SK-N-SH (cell line): ENCODE results near the gene TJP3. TPM values are rescaled to one million over a fixed set of nuclear protein-coding genes. Genes with fewer than 3 reads are reported as not detected.

Experiments used
- CTCF ChIA-PET: fragments of 300-600, 350-600 bp; formaldehyde crosslinking; extraction: SDS; loops from one replicate; lab custom pipeline; 2021; lab: Yijun Ruan, JAX
- POLR2A ChIA-PET: fragments of 350-600 bp; sonication (Branson Sonifier 250); formaldehyde crosslinking; extraction: SDS; loops from one replicate; lab custom pipeline; 2020; ENCODE audit warnings: antibody characterized with exemption, inconsistent platforms; lab: Yijun Ruan, JAX
- DNase-seq: peaks from one replicate; pipeline ENCODE4 v3.0.0; 2012
- H2AFZ ChIP-seq: fragments of 200-600 bp; sonication (generic); 2 replicates; pipeline ENCODE4 v1.8.1; 2016; ENCODE audit warnings: antibody characterized with exemption, mild to moderate bottlenecking, low read depth
- H3F3A ChIP-seq: fragments of 200-600 bp; sonication (generic); replicated peaks from 2 replicates; pipeline ENCODE3; 2016; ENCODE audit warnings: antibody characterized with exemption, mild to moderate bottlenecking; ENCODE audit not compliant: insufficient read depth
- H3K27ac ChIP-seq, 2 experiments: fragments of 200-500 bp in 1 of 2; fragments of 200-600 bp in 1 of 2; sonication (Bioruptor generic) in 1 of 2; sonication (generic), shearing (Covaris generic) in 1 of 2; 2 replicates each; pipeline versions ENCODE4 v1.5.1 to v1.6.1; 2014 to 2016; ENCODE audit warnings: low read depth in 2 of 2, inconsistent platforms in 1 of 2, low read length in 1 of 2, mild to moderate bottlenecking in 1 of 2, mixed read lengths in 1 of 2
- H3K27me3 ChIP-seq: fragments of 200-600 bp; sonication (generic), shearing (Covaris generic); 2 replicates; pipeline ENCODE4 v1.6.1; 2016; ENCODE audit warnings: mixed run types; ENCODE audit not compliant: insufficient read depth
- H3K36me3 ChIP-seq, 2 experiments: fragments of 200-500 bp in 1 of 2; fragments of 200-600 bp in 1 of 2; sonication (Bioruptor generic) in 1 of 2; sonication (generic) in 1 of 2; replicated peaks in 1 of 2; 2 replicates each; pipeline versions ENCODE3 to v1.5.1; 2014 to 2016; ENCODE audit warnings: low read length in 1 of 2, mild to moderate bottlenecking in 1 of 2; ENCODE audit not compliant: insufficient read depth in 2 of 2, control insufficient read depth in 1 of 2
- H3K4me1 ChIP-seq, 2 experiments: fragments of 200-500 bp in 1 of 2; fragments of 200-600 bp in 1 of 2; sonication (Bioruptor generic) in 1 of 2; sonication (generic), shearing (Covaris generic) in 1 of 2; 2 replicates each; pipeline versions ENCODE4 v1.5.1 to v1.6.1; 2014 to 2016; ENCODE audit warnings: low read depth in 1 of 2, low read length in 1 of 2, mixed run types in 1 of 2; ENCODE audit not compliant: insufficient read depth in 2 of 2, control insufficient read depth in 1 of 2
- H3K4me2 ChIP-seq: fragments of 200-600 bp; sonication (generic), shearing (Covaris generic); 2 replicates; pipeline ENCODE4 v1.6.1; 2017; ENCODE audit warnings: mixed run types
- H3K4me3 ChIP-seq, 2 experiments: fragments of 200-500 bp in 1 of 2; fragments of 200-600 bp in 1 of 2; sonication (Bioruptor generic) in 1 of 2; sonication (generic), shearing (Covaris generic) in 1 of 2; 2 replicates each; pipeline versions ENCODE4 v1.5.1 to v1.8.1; 2014 to 2016; ENCODE audit warnings: low read depth in 2 of 2, inconsistent platforms in 1 of 2, low read length in 1 of 2, mild to moderate bottlenecking in 1 of 2, mixed read lengths in 1 of 2, moderate library complexity in 1 of 2
- H3K79me2 ChIP-seq: fragments of 200-600 bp; sonication (generic); 2 replicates; pipeline ENCODE4 v1.8.1; 2017; ENCODE audit warnings: mild to moderate bottlenecking; ENCODE audit not compliant: insufficient read depth
- H3K9ac ChIP-seq: fragments of 200-600 bp; sonication (generic); 2 replicates; pipeline ENCODE4 v1.6.1; 2017; ENCODE audit warnings: mixed run types
- H3K9me2 ChIP-seq: fragments of 200-600 bp; sonication (generic); 2 replicates; pipeline ENCODE4 v1.6.1; 2017; ENCODE audit warnings: mixed run types
- H3K9me3 ChIP-seq: fragments of 200-600 bp; sonication (generic); 2 replicates; pipeline ENCODE4 v1.6.1; 2017; ENCODE audit warnings: mixed run types, mild to moderate bottlenecking, moderate library complexity
- H4K20me1 ChIP-seq: fragments of 200-600 bp; sonication (generic); 2 replicates; pipeline ENCODE4 v1.6.1; 2017; ENCODE audit warnings: mild to moderate bottlenecking, mixed run types; ENCODE audit not compliant: insufficient read depth
- CHD2 ChIP-seq: fragments of 150-350 bp; IDR thresholded peaks from 2 replicates; pipeline ENCODE4 v1.6.1; 2018; ENCODE audit warnings: low read length; ENCODE audit not compliant: partially characterized antibody
- CTCF ChIP-seq: fragments of 200-600 bp; sonication (generic); IDR thresholded peaks from 2 replicates; pipeline ENCODE4 v1.6.1; 2017; ENCODE audit warnings: antibody characterized with exemption, mild to moderate bottlenecking, moderate library complexity
- ELF1 ChIP-seq: IDR thresholded peaks from 2 replicates; pipeline ENCODE4 v1.4.0; 2012
- EZH2phosphoT487 ChIP-seq: fragments of 200-600 bp; sonication (generic); IDR thresholded peaks from 2 replicates; pipeline ENCODE4 v1.6.1; 2017; ENCODE audit warnings: low read depth, mixed run types, mild to moderate bottlenecking, antibody characterized with exemption, moderate library complexity, borderline replicate concordance
- FOXJ3 ChIP-seq: sonication (generic); formaldehyde crosslinking; IDR thresholded peaks from 2 replicates; pipeline ENCODE4 v1.5.1; 2020; ENCODE audit warnings: mild to moderate bottlenecking, missing genetic modification reagents
- FOXM1 ChIP-seq: IDR thresholded peaks from 2 replicates; pipeline ENCODE4 v1.4.0; 2012; ENCODE audit warnings: low read depth, mild to moderate bottlenecking
- GABPA ChIP-seq: IDR thresholded peaks from 2 replicates; pipeline ENCODE4 v1.4.0; 2012; ENCODE audit warnings: low read depth, mild to moderate bottlenecking
- GATA2 ChIP-seq: sonication (generic); formaldehyde crosslinking; IDR thresholded peaks from 2 replicates; pipeline ENCODE4 v1.5.0; 2020; ENCODE audit warnings: mild to moderate bottlenecking, missing genetic modification reagents
- JUND ChIP-seq: IDR thresholded peaks from 2 replicates; pipeline ENCODE4 v1.4.0; 2012
- MEF2A ChIP-seq: IDR thresholded peaks from 2 replicates; pipeline ENCODE4 v1.4.0; 2012; ENCODE audit warnings: low read depth, borderline replicate concordance
- MXI1 ChIP-seq: IDR thresholded peaks from 2 replicates; pipeline ENCODE4 v1.6.1; 2012; ENCODE audit warnings: mild to moderate bottlenecking, low read depth, low read length, improper control_type of control experiment
- NRF1 ChIP-seq: IDR thresholded peaks from 2 replicates; pipeline ENCODE4 v1.6.1; 2012; ENCODE audit warnings: low read depth, mild to moderate bottlenecking, low read length
- PBX3 ChIP-seq: IDR thresholded peaks from 2 replicates; pipeline ENCODE4; 2012
- RAD21 ChIP-seq: IDR thresholded peaks from 2 replicates; pipeline ENCODE4 v1.6.1; 2012; ENCODE audit warnings: mild to moderate bottlenecking, low read length
- SMC3 ChIP-seq: IDR thresholded peaks from 2 replicates; pipeline ENCODE4 v1.6.1; 2012; ENCODE audit warnings: low read depth, low read length, improper control_type of control experiment
- YY1 ChIP-seq: IDR thresholded peaks from 2 replicates; pipeline ENCODE4 v1.4.0; 2012; ENCODE audit warnings: low read depth, mild to moderate bottlenecking
- whole genome bisulfite sequencing: methylation state at CpG from one replicate; pipeline ENCODE4 v1.1.6; 2017; ENCODE audit warnings: low lambda C conversion rate; 5-methylcytosine and 5-hydroxymethylcytosine counted together
- polyA plus RNA-seq, 3 experiments: library from polyadenylated mRNA; depleted of rRNA; stranded (reverse); fragments of >200 nt; gene quantifications; 2 replicates each; pipeline ENCODE4 v1.2.3, GENCODE V29; 2012

Gene TJP3
- polyA plus RNA-seq, 1 of the 3 experiments (the other 2 are of a cell fraction) = 0.36 TPM

GRCh38 chr19:3699741-3700241 lies 8.4 kb upstream of the TJP3 start:
- DNase-seq = peak; percentile 75
- Histone ChIP-seq H3K36me3 (no peaks in the 10 kb centered on the region), H3K79me2 (peaks cover 45% of the 10 kb centered on the region), H4K20me1 (peaks cover 38% of the 10 kb centered on the region), H3K9ac (peak overlapping the region; percentile 72), H3K9me2 (no peaks in the 10 kb centered on the region), H3K4me3 (peak overlapping the region; percentile 83 to 88), H3F3A (peaks cover 6% of the 10 kb centered on the region), H3K4me2 (peak overlapping the region; percentile 100), H3K4me1 (peaks cover 0 to 14% of the 10 kb centered on the region in 2 experiments; a peak in 1 of 4 replicates)
- TF ChIP-seq FOXM1 (no peak), ELF1 (no peak), MEF2A (no peak), CTCF (no peak), GATA2 (CRISPR knock-in tag) (no peak), EZH2phosphoT487 (no peak), YY1 (no peak), JUND (no peak), SMC3 (no peak), GABPA (no peak)
- TF ChIP-seq, all 33 proteins: peak for 0
- POLR2A ChIA-PET = no interaction called here
- no peak overlapping the region for H2AFZ ChIP-seq
- H3K27ac ChIP-seq = peak overlapping the region; percentile 24 to 64; a peak in 3 of 4 replicates
- no peaks in the 10 kb centered on the region; the same call in 1 of the 2 replicates for H3K27me3 ChIP-seq
- H3K9me3 ChIP-seq = no peaks in the 10 kb centered on the region
- 0% methylated on average over 4 of the region's 43 CpGs for WGBS
- CTCF ChIA-PET = interaction anchor here (0.5 to 3.0 kb wide), 13 partner anchors 8 to 395 kb away, joined by 3 to 39 read pairs (median 5); partner anchors contain the start of gene TJP3

- no peaks in the 10 kb centered on the region for H3K9me3 ChIP-seq
- peak within 1 kb of the TSS; percentile 100 for H3K4me2 ChIP-seq
- TF ChIP-seq YY1 (no peak), MXI1 (peak; percentile 43; the same call in 1 of the 2 replicates), CHD2 (peak; percentile 13), NRF1 (peak; percentile 56), PBX3 (peak; percentile 86), CTCF (peak; percentile 65), SMC3 (peak; percentile 55), FOXJ3 (CRISPR knock-in tag) (no peak), RAD21 (peak; percentile 64), FOXM1 (no peak)
- H3K9me2 ChIP-seq = no peaks in the 10 kb centered on the region
- no peaks in the 10 kb centered on the region for H3K36me3 ChIP-seq
- 0 out of 2 replicates have a peak within 1 kb of the TSS, but pooled peaks have one; percentile 21 for H2AFZ ChIP-seq
- peaks cover 2% of the 10 kb centered on the region; the same call in 1 of the 2 replicates for H3K27me3 ChIP-seq
- peak within 1 kb of the TSS; percentile 72 for H3K9ac ChIP-seq
- H3K79me2 ChIP-seq = peaks cover 40% of the 10 kb centered on the region
- H4K20me1 ChIP-seq = peaks cover 34% of the 10 kb centered on the region
- POLR2A ChIA-PET = no interaction called here
- H3K4me1 ChIP-seq = peaks cover 0 to 14% of the 10 kb centered on the region in 2 experiments; a peak in 1 of 4 replicates
- 5% methylated on average over 17 of the region's 82 CpGs for WGBS
- CTCF ChIA-PET = interaction anchor here (0.5 to 3.0 kb wide), 13 partner anchors 9 to 790 kb away, joined by 3 to 39 read pairs (median 4); no protein-coding TSS in a partner anchor
- H3K4me3 ChIP-seq = peak within 1 kb of the TSS; percentile 83 to 88
- peak; percentile 98 for DNase-seq
- H3K27ac ChIP-seq = peak within 1 kb of the TSS; percentile 24 to 64; a peak in 3 of 4 replicates
- H3F3A ChIP-seq = peaks cover 6% of the 10 kb centered on the region
Measured at GRCh38 chr19:3700242-3701032, 7.7 kb upstream of the TJP3 start, which contains the start of gene PIP5K1C. PIP5K1C (minus strand) TSS chr19:3700468; CDS start chr19:3700390, 78 bp downstream.
